ENCODE measurements around the gene ELP4. TPM values are rescaled to one million over a fixed set of nuclear protein-coding genes. Genes with fewer than 3 reads are reported as not detected.

Gene ELP4
- total and polyA plus RNA-seq, 8 donors: 15.5 to 26.0 (median 21.9) TPM

DNA sequence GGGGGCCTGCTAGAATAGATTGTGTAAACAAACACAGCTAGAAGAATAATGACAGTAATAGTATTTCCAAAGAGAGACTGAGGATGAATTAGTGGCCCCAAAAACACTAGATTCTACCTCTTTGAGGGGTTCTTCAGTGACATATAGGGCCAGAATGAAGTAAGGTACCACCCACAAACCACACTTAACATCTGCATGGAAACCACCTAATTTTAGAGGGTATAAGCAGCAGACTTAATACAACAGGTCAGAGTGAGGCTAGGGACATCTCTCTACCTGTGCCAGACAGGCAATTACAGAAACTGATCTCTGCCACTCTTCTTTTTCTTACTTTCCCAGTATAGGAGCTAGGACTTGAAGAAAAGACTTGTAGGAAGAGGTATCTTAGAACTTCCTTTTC lies 20.1 kb downstream of the ELP4 start:
- ATAC-seq: peak; percentile 24
- intact Hi-C loops (cut with DNase I): no loop called here
- no peak overlapping the region for H3K4me3 ChIP-seq

DNA sequence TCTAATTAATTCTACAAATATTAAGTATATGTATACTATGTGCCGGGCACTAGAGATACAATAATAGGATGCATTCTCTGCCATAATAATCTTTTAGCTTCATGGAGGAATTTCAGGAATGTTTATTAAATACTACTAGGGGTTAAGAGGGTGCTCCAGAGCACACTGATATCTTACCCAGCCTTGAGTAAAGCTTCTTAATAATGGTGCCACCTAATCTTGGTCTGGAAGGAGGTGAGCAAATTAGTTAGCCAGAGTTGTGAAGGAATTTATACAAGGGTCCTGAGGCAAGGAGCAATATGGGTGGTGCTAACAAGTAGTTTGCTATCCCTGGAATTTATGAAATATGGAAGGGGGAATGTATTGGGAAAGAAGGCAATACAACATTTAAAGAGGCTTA lies 21.7 kb downstream of the ELP4 start:
- no peaks in the 10 kb centered on the region for H3K9me3 ChIP-seq
- H3K27me3 ChIP-seq: no peaks in the 10 kb centered on the region
- no peak overlapping the region for H3K4me3 ChIP-seq
- peaks cover 0 to 5% of the 10 kb centered on the region in 2 donors for H3K36me3 ChIP-seq
- intact Hi-C loops (cut with DNase I): no loop called here
- ATAC-seq: peak; percentile 56
- peaks cover 0 to 3% of the 10 kb centered on the region in 2 donors for H3K4me1 ChIP-seq
- TF ChIP-seq, protein P1, sequence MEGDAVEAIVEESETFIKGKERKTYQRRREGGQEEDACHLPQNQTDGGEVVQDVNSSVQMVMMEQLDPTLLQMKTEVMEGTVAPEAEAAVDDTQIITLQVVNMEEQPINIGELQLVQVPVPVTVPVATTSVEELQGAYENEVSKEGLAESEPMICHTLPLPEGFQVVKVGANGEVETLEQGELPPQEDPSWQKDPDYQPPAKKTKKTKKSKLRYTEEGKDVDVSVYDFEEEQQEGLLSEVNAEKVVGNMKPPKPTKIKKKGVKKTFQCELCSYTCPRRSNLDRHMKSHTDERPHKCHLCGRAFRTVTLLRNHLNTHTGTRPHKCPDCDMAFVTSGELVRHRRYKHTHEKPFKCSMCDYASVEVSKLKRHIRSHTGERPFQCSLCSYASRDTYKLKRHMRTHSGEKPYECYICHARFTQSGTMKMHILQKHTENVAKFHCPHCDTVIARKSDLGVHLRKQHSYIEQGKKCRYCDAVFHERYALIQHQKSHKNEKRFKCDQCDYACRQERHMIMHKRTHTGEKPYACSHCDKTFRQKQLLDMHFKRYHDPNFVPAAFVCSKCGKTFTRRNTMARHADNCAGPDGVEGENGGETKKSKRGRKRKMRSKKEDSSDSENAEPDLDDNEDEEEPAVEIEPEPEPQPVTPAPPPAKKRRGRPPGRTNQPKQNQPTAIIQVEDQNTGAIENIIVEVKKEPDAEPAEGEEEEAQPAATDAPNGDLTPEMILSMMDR (IDR thresholded peaks at IDR 0.05): no peak
- no peak for DNase-seq
- no peak overlapping the region for H3K27ac ChIP-seq

More for the DNA sequence above, 20.1 kb downstream of the ELP4 start:
- Histone ChIP-seq H3K9me3 (no peaks in the 10 kb centered on the region), H3K4me1 (peaks cover 0 to 3% of the 10 kb centered on the region in 2 donors), H3K27ac (no peak overlapping the region), H3K36me3 (no peaks in the 10 kb centered on the region), H3K27me3 (no peaks in the 10 kb centered on the region)
- DNase-seq: no peak
- TF ChIP-seq, protein P1 (IDR thresholded peaks at IDR 0.05): no peak

DNA sequence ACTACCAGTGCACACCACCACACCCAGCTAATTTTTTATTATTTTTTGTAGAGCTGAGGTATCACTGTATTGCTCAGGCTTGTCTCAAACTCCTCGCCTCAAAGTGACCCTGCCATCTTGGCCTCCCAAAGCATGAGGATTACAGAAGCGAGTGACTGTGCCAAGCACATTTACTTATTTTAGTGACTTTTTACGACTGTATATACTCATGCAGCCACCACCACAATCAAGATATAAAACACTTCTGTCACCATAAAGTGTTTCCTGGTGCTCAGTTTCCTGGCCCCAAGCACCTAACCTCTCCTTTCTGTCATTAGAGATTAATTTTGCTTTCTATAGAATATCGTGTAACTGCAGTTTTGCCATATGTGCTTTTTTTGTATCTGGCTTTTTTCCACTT lies 25.9 kb downstream of the ELP4 start:
- Histone ChIP-seq H3K27me3 (no peaks in the 10 kb centered on the region), H3K36me3 (peaks cover 0 to 9% of the 10 kb centered on the region in 2 donors), H3K9me3 (no peaks in the 10 kb centered on the region), H3K4me3 (no peak overlapping the region), H3K4me1 (no peaks in the 10 kb centered on the region), H3K27ac (no peak overlapping the region)
- intact Hi-C loops (cut with DNase I): no loop called here
- no peak for DNase-seq
- ATAC-seq: no peak
- TF ChIP-seq, protein P1 (IDR thresholded peaks at IDR 0.05): no peak

DNA sequence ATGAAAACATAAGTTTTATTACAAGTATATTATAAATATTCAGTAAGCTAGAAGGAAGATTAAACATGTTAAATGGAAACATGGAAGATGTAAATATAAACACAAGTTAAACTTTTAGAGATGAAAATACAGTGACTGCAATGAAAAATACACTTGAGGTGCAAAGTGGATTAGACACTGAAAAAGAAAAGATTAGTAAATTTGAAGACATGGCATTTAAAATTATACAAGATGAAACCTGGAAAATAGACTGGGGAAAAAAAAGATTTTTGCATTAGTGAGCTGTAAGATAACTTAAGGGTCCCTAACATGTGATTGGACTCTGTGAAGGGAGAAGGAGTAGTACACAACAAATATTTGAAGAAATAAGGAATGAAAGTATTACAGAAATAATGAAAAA lies 33.3 kb downstream of the ELP4 start:
- no peak for DNase-seq
- ATAC-seq: no peak
- peaks cover 0 to 39% of the 10 kb centered on the region in 2 donors for H3K36me3 ChIP-seq
- H3K27me3 ChIP-seq: no peaks in the 10 kb centered on the region
- intact Hi-C loops (cut with DNase I): no loop called here
- no peak overlapping the region for H3K27ac ChIP-seq
- TF ChIP-seq, protein P1 (IDR thresholded peaks at IDR 0.05): no peak
- no peak overlapping the region for H3K4me3 ChIP-seq
- peaks cover 5 to 8% of the 10 kb centered on the region in 2 donors for H3K9me3 ChIP-seq
- no peaks in the 10 kb centered on the region for H3K4me1 ChIP-seq

DNA sequence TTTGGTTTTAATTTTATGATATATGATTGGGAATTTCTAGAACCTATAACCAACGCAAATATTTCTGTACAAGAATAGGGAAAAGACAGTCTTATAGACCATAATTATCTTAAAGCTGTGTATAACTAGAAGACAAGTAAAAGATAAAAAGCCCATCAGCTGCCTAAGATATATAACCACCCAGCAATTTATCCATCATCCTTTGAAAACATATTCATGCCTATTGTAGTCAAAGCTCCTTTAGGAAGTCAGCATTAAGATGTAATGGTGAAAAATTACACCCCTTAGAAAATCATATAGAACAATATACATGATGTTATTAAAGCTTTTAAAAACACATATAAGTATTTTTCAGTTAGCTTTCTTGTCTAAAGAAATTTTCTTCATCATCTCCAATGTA lies 46.4 kb downstream of the ELP4 start:
- intact Hi-C loops (cut with DNase I): no loop called here
- Histone ChIP-seq H3K4me3 (no peak overlapping the region), H3K4me1 (no peaks in the 10 kb centered on the region), H3K36me3 (no peaks in the 10 kb centered on the region), H3K27me3 (no peaks in the 10 kb centered on the region), H3K9me3 (no peaks in the 10 kb centered on the region), H3K27ac (no peak overlapping the region)
- ATAC-seq: no peak
- TF ChIP-seq, protein P1 (IDR thresholded peaks at IDR 0.05): no peak
- no peak for DNase-seq
